ENCODE results near the gene C14orf180.

GRCh38 chr14:104554608-104555429, 24.7 kb upstream of the C14orf180 start:
- TF ChIP-seq EZH2 (IDR thresholded peaks at IDR 0.05; ENCODE audit: insufficient read depth, low read length) (no peak), CTCF (IDR thresholded peaks at IDR 0.05; ENCODE audit: insufficient read depth, low read depth, low read length) (no peak)

Measured in astrocyte (in vitro differentiated cells and primary cell).